ENCODE data around the gene GMDS. TPM values are rescaled to one million over a fixed set of nuclear protein-coding genes. Genes with fewer than 3 reads are reported as not detected.

The GMDS gene
- total RNA-seq, 3 donors from 2014 or later (not counting 1 experiment from before 2014, with no cell fraction given) = 23.6 to 31.0 (median 26.4) TPM

GRCh38 chr6:2073476-2073875, 171.9 kb downstream of the GMDS start:
- Mint-ChIP-seq H3K9me3 (peaks cover 2 to 7% of the 10 kb centered on the region in 2 donors), H3K36me3 (peaks cover 7% of the 10 kb centered on the region), H3K27me3 (ENCODE audit: low read depth in 2 of 2) (peaks cover 0 to 4% of the 10 kb centered on the region in 2 donors), H3K4me1 (peaks cover 0 to 4% of the 10 kb centered on the region in 2 donors), H3K27ac (no peak overlapping the region), H3K4me3 (no peak overlapping the region)
- H3K27ac ChIP-seq (ENCODE audit: low read length) = no peak overlapping the region
- 94% methylated on average over 2 of the region's 2 CpGs for WGBS (ENCODE audit: insufficient coverage)
- intact Hi-C loops (cut with micrococcal nuclease) = no loop called here
- no peaks in the 10 kb centered on the region for H3K36me3 ChIP-seq (ENCODE audit: control insufficient read depth, insufficient read depth, low read length)
- no peaks in the 10 kb centered on the region for H3K9me3 ChIP-seq (ENCODE audit: control insufficient read depth, insufficient read depth, low read length)
- TF ChIP-seq CTCF (IDR thresholded peaks at IDR 0.05) = no peak
- DNase-seq (no peak), ATAC-seq (no peak)
- H3K27me3 ChIP-seq (ENCODE audit: control insufficient read depth, insufficient read depth, low read length) = no peaks in the 10 kb centered on the region
- H3K4me1 ChIP-seq (ENCODE audit: control insufficient read depth, insufficient read depth, low read length) = no peaks in the 10 kb centered on the region
- H3K4me3 ChIP-seq (ENCODE audit: low read length) = no peak overlapping the region

GRCh38 chr6:2072453-2072852, 173.0 kb downstream of the GMDS start:
- peaks cover 0 to 4% of the 10 kb centered on the region in 2 donors for H3K4me1 Mint-ChIP-seq
- Histone ChIP-seq H3K9me3 (ENCODE audit: control insufficient read depth, insufficient read depth, low read length) (no peaks in the 10 kb centered on the region), H3K4me3 (ENCODE audit: low read length) (no peak overlapping the region), H3K27me3 (ENCODE audit: control insufficient read depth, insufficient read depth, low read length) (no peaks in the 10 kb centered on the region), H3K27ac (ENCODE audit: low read length) (no peak overlapping the region), H3K4me1 (ENCODE audit: control insufficient read depth, insufficient read depth, low read length) (no peaks in the 10 kb centered on the region), H3K36me3 (ENCODE audit: control insufficient read depth, insufficient read depth, low read length) (no peaks in the 10 kb centered on the region)
- H3K4me3 Mint-ChIP-seq = no peak overlapping the region
- no peak for ATAC-seq
- intact Hi-C loops (cut with micrococcal nuclease) = no loop called here
- no peak for DNase-seq
- H3K36me3 Mint-ChIP-seq = no peaks in the 10 kb centered on the region
- H3K9me3 Mint-ChIP-seq = peaks cover 2% of the 10 kb centered on the region in 2 donors
- no peak for TF ChIP-seq CTCF (IDR thresholded peaks at IDR 0.05)
- H3K27ac Mint-ChIP-seq = no peak overlapping the region
- H3K27me3 Mint-ChIP-seq (ENCODE audit: low read depth in 2 of 2) = no peaks in the 10 kb centered on the region

DNA sequence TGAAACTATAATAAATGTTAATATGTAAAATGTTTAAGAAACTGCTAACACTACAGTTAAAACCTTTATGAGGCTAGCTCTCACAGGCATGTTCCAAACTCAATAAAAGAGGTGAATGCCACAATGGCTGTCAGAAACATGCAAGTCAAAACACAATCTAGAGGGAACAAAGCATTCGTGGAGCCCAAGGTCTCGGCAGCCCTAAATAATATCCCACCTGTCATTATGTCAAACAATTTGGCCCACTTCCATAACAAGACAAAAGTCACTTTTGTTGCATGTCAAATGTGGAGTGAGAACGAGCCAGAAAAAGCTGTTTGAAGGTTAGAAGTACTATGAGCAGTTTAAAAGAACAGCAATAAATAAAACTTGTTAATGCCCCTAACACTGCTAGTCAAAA, 181.9 kb downstream of the GMDS start:
- Mint-ChIP-seq H3K27me3 (ENCODE audit: low read depth in 2 of 2) (no peaks in the 10 kb centered on the region), H3K4me1 (peaks cover 5 to 7% of the 10 kb centered on the region in 2 donors), H3K4me3 (no peak overlapping the region), H3K9me3 (peaks cover 0 to 2% of the 10 kb centered on the region in 2 donors), H3K36me3 (no peaks in the 10 kb centered on the region), H3K27ac (no peak overlapping the region)
- intact Hi-C loops (cut with micrococcal nuclease) = no loop called here
- 88% methylated on average over 2 of the region's 3 CpGs for WGBS (ENCODE audit: insufficient coverage)
- Histone ChIP-seq H3K9me3 (ENCODE audit: control insufficient read depth, insufficient read depth, low read length) (no peaks in the 10 kb centered on the region), H3K36me3 (ENCODE audit: control insufficient read depth, insufficient read depth, low read length) (no peaks in the 10 kb centered on the region), H3K27me3 (ENCODE audit: control insufficient read depth, insufficient read depth, low read length) (no peaks in the 10 kb centered on the region), H3K4me1 (ENCODE audit: control insufficient read depth, insufficient read depth, low read length) (no peaks in the 10 kb centered on the region), H3K4me3 (ENCODE audit: low read length) (no peak overlapping the region), H3K27ac (ENCODE audit: low read length) (no peak overlapping the region)
- no peak for DNase-seq
- no peak for TF ChIP-seq CTCF (IDR thresholded peaks at IDR 0.05)
- no peak for ATAC-seq

DNA sequence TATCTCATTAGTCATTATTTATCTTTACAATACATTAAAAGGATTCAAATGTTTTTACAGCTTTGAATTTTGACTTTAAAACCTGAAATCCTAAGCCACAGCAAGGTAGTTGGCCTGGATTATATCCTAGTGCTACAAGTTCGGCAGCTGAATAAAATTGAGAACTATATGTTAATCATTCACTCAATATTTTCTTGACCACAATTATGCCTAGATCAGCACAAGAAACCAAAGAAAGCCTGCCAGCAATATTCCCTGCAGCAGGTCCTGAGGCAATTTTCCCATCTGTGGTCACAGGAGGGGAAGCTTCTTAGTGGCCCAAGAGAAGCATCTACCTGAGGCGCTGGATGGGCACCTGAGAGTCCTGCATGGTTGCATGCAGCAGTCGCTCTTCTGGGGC, 183.5 kb downstream of the GMDS start:
- Histone ChIP-seq H3K36me3 (ENCODE audit: control insufficient read depth, insufficient read depth, low read length) (no peaks in the 10 kb centered on the region), H3K27ac (ENCODE audit: low read length) (no peak overlapping the region), H3K9me3 (ENCODE audit: control insufficient read depth, insufficient read depth, low read length) (no peaks in the 10 kb centered on the region), H3K4me1 (ENCODE audit: control insufficient read depth, insufficient read depth, low read length) (no peaks in the 10 kb centered on the region), H3K4me3 (ENCODE audit: low read length) (no peak overlapping the region), H3K27me3 (ENCODE audit: control insufficient read depth, insufficient read depth, low read length) (no peaks in the 10 kb centered on the region)
- 97% methylated on average over 3 of the region's 3 CpGs for WGBS (ENCODE audit: insufficient coverage)
- Mint-ChIP-seq H3K27ac (no peak overlapping the region), H3K9me3 (peaks cover 0 to 2% of the 10 kb centered on the region in 2 donors), H3K4me1 (peaks cover 5 to 13% of the 10 kb centered on the region in 2 donors), H3K36me3 (no peaks in the 10 kb centered on the region), H3K4me3 (no peak overlapping the region), H3K27me3 (ENCODE audit: low read depth in 2 of 2) (no peaks in the 10 kb centered on the region)
- intact Hi-C loops (cut with micrococcal nuclease) = no loop called here
- DNase-seq = no peak
- TF ChIP-seq CTCF (IDR thresholded peaks at IDR 0.05) = no peak
- ATAC-seq = no peak
